Common myeloid progenitor, CD34-positive (primary cell): ENCODE measurements around the gene BCLAF1.
A peak's percentile ranks its signal among the peaks of the same experiment; 100 is the strongest.

Experiments used
- CTCF ChIA-PET: fragments of 350-600 bp; sonication (Branson Sonifier 250); formaldehyde crosslinking; loops from one replicate; lab custom pipeline; 2021; ENCODE audit warnings: antibody characterized with exemption; lab: Charles Lee
- POLR2A ChIA-PET: fragments of 350-600 bp; sonication (Branson Sonifier 250); formaldehyde crosslinking; loops from one replicate; lab custom pipeline; 2021; ENCODE audit warnings: antibody characterized with exemption; lab: Charles Lee
- DNase-seq, 3 donors: peaks; one replicate each; pipeline versions ENCODE4 v3.0.0 to v3.0.0-alpha.2; 2013
- H3K27ac ChIP-seq, 2 experiments: 1 replicate in 1 of 2; 2 replicates in 1 of 2; pipeline ENCODE4 v1.7.0; 2013; ENCODE audit warnings: inconsistent platforms in 2 of 2, low read length in 2 of 2, mild to moderate bottlenecking in 2 of 2, low read depth in 1 of 2, moderate library complexity in 1 of 2; ENCODE audit not compliant: severe bottlenecking in 2 of 2, insufficient read depth in 1 of 2, poor library complexity in 1 of 2
- H3K27me3 ChIP-seq, 5 experiments: replicated peaks in 2 of 5; 1 replicate in 3 of 5; 2 replicates in 2 of 5; pipeline versions ENCODE4 v1.6.1 to v1.7.0; 2013; ENCODE audit warnings: low read length in 4 of 5, mild to moderate bottlenecking in 2 of 5, moderate library complexity in 2 of 5, inconsistent platforms in 1 of 5; ENCODE audit not compliant: insufficient read depth in 5 of 5, control insufficient read depth in 4 of 5
- H3K36me3 ChIP-seq, 4 experiments: 1 replicate in 2 of 4; 2 replicates in 2 of 4; pipeline versions ENCODE4 v1.6.1 to v1.7.0; 2013; ENCODE audit warnings: low read length in 3 of 4, control low read depth in 1 of 4, mild to moderate bottlenecking in 1 of 4; ENCODE audit not compliant: control insufficient read depth in 4 of 4, insufficient read depth in 4 of 4
- H3K4me1 ChIP-seq, 4 experiments: 1 replicate in 3 of 4; 2 replicates in 1 of 4; pipeline versions ENCODE4 v1.6.1 to v1.7.1; 2013; ENCODE audit warnings: low read length in 3 of 4, mild to moderate bottlenecking in 3 of 4, control low read depth in 1 of 4, inconsistent platforms in 1 of 4, moderate library complexity in 1 of 4; ENCODE audit not compliant: control insufficient read depth in 4 of 4, insufficient read depth in 4 of 4; ENCODE audit errors: control extremely low read depth in 1 of 4
- H3K4me3 ChIP-seq, 7 experiments: 1 replicate in 4 of 7; 2 replicates in 3 of 7; pipeline versions ENCODE4 v1.5.1 to v1.7.0; 2013; ENCODE audit warnings: mild to moderate bottlenecking in 7 of 7, low read length in 6 of 7, moderate library complexity in 6 of 7, inconsistent platforms in 2 of 7, low read depth in 2 of 7, control low read depth in 1 of 7; ENCODE audit not compliant: insufficient read depth in 4 of 7, control insufficient read depth in 1 of 7; ENCODE audit errors: extremely low read depth in 1 of 7
- H3K9me3 ChIP-seq, 5 experiments: 1 replicate in 4 of 5; 2 replicates in 1 of 5; pipeline versions ENCODE4 v1.6.1 to v1.7.1; 2013; ENCODE audit warnings: low read length in 4 of 5, mild to moderate bottlenecking in 2 of 5, inconsistent platforms in 1 of 5, low read depth in 1 of 5, moderate library complexity in 1 of 5; ENCODE audit not compliant: control insufficient read depth in 4 of 5, insufficient read depth in 2 of 5; ENCODE audit errors: control extremely low read depth in 1 of 5
- WGBS: methylation state at CpG from one replicate; pipeline ENCODE4 v1.1.5; 2013; ENCODE audit not compliant: insufficient coverage; 5-methylcytosine and 5-hydroxymethylcytosine counted together

The BCLAF1 gene

GRCh38 chr6:136334465-136334846, 44.8 kb upstream of the BCLAF1 start:
- CTCF ChIA-PET: interaction anchor here (0.7 to 2.2 kb wide), 3 partner anchors 8 to 54 kb away, joined by 4 to 10 read pairs (median 6); no protein-coding TSS in a partner anchor
- 94% methylated on average over 13 of the region's 13 CpGs for WGBS

GRCh38 chr6:136333824-136334464, 44.3 kb upstream of the BCLAF1 start:
- H3K27me3 ChIP-seq: no peaks in the 10 kb centered on the region
- no peaks in the 10 kb centered on the region for H3K4me1 ChIP-seq
- no peak overlapping the region for H3K27ac ChIP-seq
- peak in 2 of 3 donors; percentile 43 to 61 for DNase-seq
- no peaks in the 10 kb centered on the region for H3K36me3 ChIP-seq
- WGBS: 96% methylated on average over 11 of the region's 11 CpGs
- H3K4me3 ChIP-seq: no peak overlapping the region
- no peaks in the 10 kb centered on the region for H3K9me3 ChIP-seq
- ChIA-PET CTCF (interaction anchor here (1.6 to 2.2 kb wide), 2 partner anchors 9 to 12 kb away, joined by 6 to 10 read pairs; no protein-coding TSS in a partner anchor), POLR2A (no interaction called here)

More at GRCh38 chr6:136334465-136334846, 44.8 kb upstream of the BCLAF1 start:
- Histone ChIP-seq H3K27me3 (no peaks in the 10 kb centered on the region), H3K4me1 (no peaks in the 10 kb centered on the region), H3K9me3 (no peaks in the 10 kb centered on the region), H3K4me3 (no peak overlapping the region), H3K36me3 (no peaks in the 10 kb centered on the region), H3K27ac (no peak overlapping the region)
- POLR2A ChIA-PET: no interaction called here
- no peak for DNase-seq

- POLR2A ChIA-PET: no interaction called here
- CTCF ChIA-PET: interaction anchor here (1.2 to 1.6 kb wide), 3 partner anchors 11 to 18 kb away, joined by 3 to 6 read pairs (median 3); no protein-coding TSS in a partner anchor
- Histone ChIP-seq H3K27me3 (no peaks in the 10 kb centered on the region), H3K9me3 (no peaks in the 10 kb centered on the region), H3K4me3 (no peak overlapping the region), H3K4me1 (no peaks in the 10 kb centered on the region), H3K27ac (no peak overlapping the region), H3K36me3 (no peaks in the 10 kb centered on the region)
- WGBS: 100% methylated on average over 1 of the region's 1 CpG
- no peak for DNase-seq
Observed at GRCh38 chr6:136331461-136331860, 41.8 kb upstream of the BCLAF1 start.

GRCh38 chr6:136330634-136331033, 41.0 kb upstream of the BCLAF1 start:
- ChIA-PET CTCF (interaction anchor here (1.1 to 1.6 kb wide), 5 partner anchors 12 to 33 kb away, joined by 3 to 6 read pairs (median 3); no protein-coding TSS in a partner anchor), POLR2A (no interaction called here)
- DNase-seq: no peak

GRCh38 chr6:136326038-136326553, 36.5 kb upstream of the BCLAF1 start:
- Histone ChIP-seq H3K36me3 (no peaks in the 10 kb centered on the region), H3K4me3 (no peak overlapping the region), H3K4me1 (peaks cover 0 to 8% (median 3%) of the 10 kb centered on the region in 4 experiments), H3K9me3 (no peaks in the 10 kb centered on the region), H3K27ac (no peak overlapping the region), H3K27me3 (no peaks in the 10 kb centered on the region)
- ChIA-PET POLR2A (no interaction called here), CTCF (interaction anchor here (1.1 to 2.5 kb wide), 3 partner anchors 8 to 76 kb away, joined by 3 to 8 read pairs (median 6); partner anchors contain the start of gene MTFR2)
- DNase-seq: peak; percentile 22 to 73 (median 60)
- 87% methylated on average over 6 of the region's 8 CpGs for WGBS

More at GRCh38 chr6:136330634-136331033, 41.0 kb upstream of the BCLAF1 start:
- 98% methylated on average over 8 of the region's 8 CpGs for WGBS
- Histone ChIP-seq H3K36me3 (no peaks in the 10 kb centered on the region), H3K27ac (no peak overlapping the region), H3K4me3 (no peak overlapping the region), H3K9me3 (no peaks in the 10 kb centered on the region), H3K4me1 (no peaks in the 10 kb centered on the region), H3K27me3 (no peaks in the 10 kb centered on the region)

- Histone ChIP-seq H3K9me3 (no peaks in the 10 kb centered on the region), H3K27ac (no peak overlapping the region), H3K4me1 (peaks cover 0 to 8% (median 3%) of the 10 kb centered on the region in 4 experiments), H3K4me3 (no peak overlapping the region), H3K36me3 (no peaks in the 10 kb centered on the region), H3K27me3 (no peaks in the 10 kb centered on the region)
- ChIA-PET POLR2A (no interaction called here), CTCF (interaction anchor here (1.1 to 1.6 kb wide), 3 partner anchors 39 to 74 kb away, joined by 3 to 4 read pairs (median 3); partner anchors contain the start of gene MTFR2)
- 64% methylated on average over 9 of the region's 10 CpGs for WGBS
- DNase-seq: peak; percentile 15 to 70 (median 58)
Observed at GRCh38 chr6:136324686-136325380, 35.2 kb upstream of the BCLAF1 start.
